Aorta (tissue), 5 donors: ENCODE measurements around the gene RAB3IL1. TPM values are rescaled to one million over a fixed set of nuclear protein-coding genes. Genes with fewer than 3 reads are reported as not detected.
"Not testable (repeated sequence)": the region's sequence is repeated elsewhere in the genome, so short reads cannot be mapped to it uniquely, and the experiment has no call there.

Experiments
- ATAC-seq: fragments of 200-7000 bp; cut with Tn5 transposase; one replicate; pipeline ENCODE4 v1.9.1; 2022; ENCODE audit warnings: moderate library complexity; ENCODE audit not compliant: low FRiP score
- DNase-seq, 2 donors: peaks; one replicate each; pipeline ENCODE4 v3.0.0-alpha.2; 2020
- H3K27ac ChIP-seq, 2 donors: one replicate each; pipeline ENCODE4 v1.5.1; 2013; ENCODE audit warnings: low read length in 2 of 2, mild to moderate bottlenecking in 2 of 2, moderate library complexity in 2 of 2, control low read depth in 1 of 2, inconsistent platforms in 1 of 2, low read depth in 1 of 2
- H3K27me3 ChIP-seq, 2 donors: one replicate each; pipeline ENCODE4 v1.6.1; 2013; ENCODE audit warnings: control low read depth in 1 of 2, low read length in 1 of 2, mild to moderate bottlenecking in 1 of 2, moderate library complexity in 1 of 2; ENCODE audit not compliant: insufficient read depth in 2 of 2, control insufficient read depth in 1 of 2
- H3K36me3 ChIP-seq, 2 donors: one replicate each; pipeline ENCODE4 v1.6.1; 2013; ENCODE audit warnings: control low read depth in 1 of 2, low read length in 1 of 2, mild to moderate bottlenecking in 1 of 2; ENCODE audit not compliant: insufficient read depth in 2 of 2, control insufficient read depth in 1 of 2
- H3K4me1 ChIP-seq, 2 donors: one replicate each; pipeline ENCODE4 v1.6.1; 2013; ENCODE audit warnings: low read length in 2 of 2, control low read depth in 1 of 2, mild to moderate bottlenecking in 1 of 2, moderate library complexity in 1 of 2; ENCODE audit not compliant: insufficient read depth in 2 of 2, control insufficient read depth in 1 of 2
- H3K4me3 ChIP-seq, 2 donors: one replicate each; pipeline ENCODE4 v1.5.1; 2013; ENCODE audit warnings: low read length in 2 of 2, control low read depth in 1 of 2, mild to moderate bottlenecking in 1 of 2
- H3K9me3 ChIP-seq: one replicate; pipeline ENCODE4 v1.6.1; 2013; ENCODE audit warnings: mild to moderate bottlenecking, low read length; ENCODE audit not compliant: control insufficient read depth
- WGBS, 2 donors: extraction: QIAGEN DNeasy Blood & Tissue Kit; methylation state at CpG; one replicate each; pipeline ENCODE4 v1.1.7; 2013; 5-methylcytosine and 5-hydroxymethylcytosine counted together
- intact Hi-C, 2 donors: fragments of 100-400 bp; cut with DNase I; formaldehyde crosslinking; loops; one replicate each; pipeline versions ENCODE4 v1.14.2 to v1.15.0; 2022
- polyA plus RNA-seq, 2 donors: library from polyadenylated mRNA; stranded (reverse); fragments of 200-250 nt; gene quantifications; one replicate each; pipeline ENCODE4 v1.2.3, GENCODE V29; 2013
- total RNA-seq, 2 donors: library from RNA; stranded (reverse); fragmentation: NEBNext Ultra II Directional; extraction: Animal tissue kit (Norgen Biotek cat#: 25700); gene quantifications; one replicate each; pipeline ENCODE4 v1.2.1, GENCODE V29; 2021
- donor health status: healthy with polysubstance abuse.
- donor health status: Bipolar disorder and iron deficiency.
- donor health status: DM: no; HTN: no; CAD: no.
- donor health status: DM: no; HTN: no; CAD: no.
- donor health status: DM: yes; HTN: yes; CAD: no.

RAB3IL1 gene
- total and polyA plus RNA-seq, 4 donors, result 6.4 to 45.2 (median 17.6) TPM

DNA sequence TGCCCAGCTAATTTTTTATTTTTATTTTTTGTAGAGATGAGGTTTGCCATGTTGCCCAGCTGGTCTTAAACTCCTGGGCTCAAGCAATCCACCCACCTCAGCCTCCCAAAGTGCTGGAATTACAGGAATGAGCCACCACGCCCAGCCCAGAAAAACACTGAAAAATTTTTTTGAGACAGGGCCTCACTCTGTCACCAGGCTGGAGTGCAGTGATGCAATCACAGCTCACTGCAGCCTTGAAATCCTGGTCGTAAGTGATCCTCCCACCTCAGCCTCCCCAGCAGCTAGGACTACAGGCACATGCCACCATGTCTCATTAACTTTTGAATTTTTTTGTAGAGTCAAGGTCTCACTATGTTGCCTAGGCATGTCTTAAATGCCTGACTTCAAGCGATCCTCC, 35.1 kb downstream of the RAB3IL1 start:
- H3K27ac ChIP-seq, H3K9me3 ChIP-seq, H3K36me3 ChIP-seq, intact Hi-C loops, ATAC-seq, H3K4me3 ChIP-seq, H3K27me3 ChIP-seq, H3K4me1 ChIP-seq, DNase-seq: not testable (repeated sequence)
- WGBS, 2 donors, result 52 to 66% methylated on average over 3 of the region's 3 CpGs

DNA sequence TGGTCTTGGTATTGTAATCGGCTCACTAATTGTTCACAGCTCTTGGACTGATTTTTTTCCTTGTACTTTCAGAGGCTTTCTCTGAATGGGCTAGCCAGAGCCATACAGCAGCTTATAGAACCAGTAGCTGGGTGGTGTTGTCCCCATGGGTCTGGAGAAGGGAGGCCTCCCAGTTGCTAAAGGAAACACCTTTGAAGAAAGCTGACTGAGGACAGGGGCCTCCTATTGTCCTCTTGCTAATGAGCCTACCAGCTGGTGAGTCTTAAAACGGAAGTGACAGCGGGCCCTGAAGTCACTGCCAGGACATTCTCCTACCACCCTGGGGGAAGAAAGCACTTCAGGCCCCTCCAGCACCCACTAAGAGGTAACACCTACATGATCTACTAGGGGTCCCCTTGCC, 36.0 kb downstream of the RAB3IL1 start:
- Histone ChIP-seq H3K9me3 (no peaks in the 10 kb centered on the region), H3K27ac (peak overlapping the region in 1 of 2 donors; percentile 12), H3K27me3 (no peaks in the 10 kb centered on the region), H3K4me3 (no peak overlapping the region), H3K4me1 (no peaks in the 10 kb centered on the region), H3K36me3 (peaks cover 0 to 4% of the 10 kb centered on the region in 2 donors)
- ATAC-seq, result no peak
- intact Hi-C loops, result no loop called here
- WGBS, 2 donors, result 69 to 81% methylated on average over 3 of the region's 3 CpGs
- DNase-seq, result no peak

DNA sequence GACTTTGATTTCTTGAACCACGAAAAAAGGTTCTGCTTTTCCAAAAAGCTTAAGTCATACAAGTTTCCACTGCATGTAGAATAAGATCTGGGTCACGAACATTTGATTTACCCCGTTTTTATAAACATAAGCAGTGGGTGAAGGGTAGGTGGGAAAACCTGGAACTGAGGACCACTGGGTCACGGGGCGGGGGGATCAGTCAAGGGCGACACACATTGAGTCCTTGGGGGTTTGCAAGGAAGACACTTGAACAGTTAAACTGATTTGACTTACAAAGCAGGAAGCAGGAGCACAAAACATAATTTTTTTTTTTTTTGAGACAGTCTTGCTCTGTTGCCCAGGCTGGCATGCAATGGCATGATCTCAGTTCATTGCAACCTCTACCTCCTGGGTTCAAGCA, 36.9 kb downstream of the RAB3IL1 start:
- Histone ChIP-seq H3K27me3 (no peaks in the 10 kb centered on the region), H3K27ac (no peak overlapping the region), H3K4me3 (no peak overlapping the region), H3K4me1 (no peaks in the 10 kb centered on the region), H3K36me3 (peaks cover 0 to 4% of the 10 kb centered on the region in 2 donors), H3K9me3 (no peaks in the 10 kb centered on the region)
- ATAC-seq, result no peak
- intact Hi-C loops, result no loop called here
- 39 to 47% methylated on average over 6 of the region's 6 CpGs for WGBS, 2 donors
- DNase-seq, result no peak

DNA sequence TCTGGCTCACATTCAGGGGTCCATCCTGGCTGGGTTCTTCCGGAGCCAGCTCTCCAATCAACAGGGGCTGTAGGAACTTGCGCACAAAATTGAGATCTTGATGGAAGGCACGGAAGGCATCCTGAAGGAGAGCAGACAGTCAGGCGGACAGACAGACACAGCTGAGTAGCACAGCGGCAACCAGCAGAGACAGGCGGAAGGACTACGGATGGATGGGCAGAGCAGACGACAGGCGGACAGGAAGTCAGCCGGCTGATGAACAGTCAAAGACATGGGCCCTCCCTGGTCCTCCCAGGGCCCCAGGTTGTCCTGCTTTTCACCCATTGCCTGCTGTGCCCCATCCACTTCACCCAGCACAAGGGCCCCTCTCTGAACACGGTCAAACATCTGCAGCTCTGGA, 37.3 kb downstream of the RAB3IL1 start:
- intact Hi-C loops, result no loop called here
- 65 to 67% methylated on average over 11 of the region's 11 CpGs for WGBS, 2 donors
- H3K4me1 ChIP-seq, result no peaks in the 10 kb centered on the region

DNA sequence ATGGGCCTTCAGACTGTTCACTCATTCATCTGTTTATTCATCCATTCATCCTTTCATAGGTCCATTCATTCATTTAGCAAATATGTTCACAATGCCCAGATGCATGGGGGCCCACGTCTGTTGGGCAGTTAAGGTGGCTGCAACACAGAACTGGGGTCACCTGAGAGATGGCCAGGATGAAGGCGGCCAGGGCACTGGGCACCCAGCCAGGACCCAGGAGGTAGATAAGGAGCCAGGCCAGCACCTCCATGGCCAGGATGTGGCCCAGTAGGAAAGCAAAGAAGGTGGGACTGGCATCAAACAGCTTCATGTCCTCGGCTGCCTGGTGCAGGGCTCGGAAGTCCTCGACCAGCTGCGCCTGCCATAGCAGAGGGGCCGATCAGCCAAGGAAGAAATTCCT, 38.2 kb downstream of the RAB3IL1 start:
- 59 to 74% methylated on average over 7 of the region's 7 CpGs for WGBS, 2 donors
- DNase-seq (no peak), ATAC-seq (no peak)
- peaks cover 0 to 4% of the 10 kb centered on the region in 2 donors for H3K36me3 ChIP-seq
- no peaks in the 10 kb centered on the region for H3K27me3 ChIP-seq
- H3K9me3 ChIP-seq, result no peaks in the 10 kb centered on the region
- intact Hi-C loops, result no loop called here
- no peak overlapping the region for H3K27ac ChIP-seq
- H3K4me3 ChIP-seq, result no peak overlapping the region
- H3K4me1 ChIP-seq, result no peaks in the 10 kb centered on the region

More for the DNA sequence above, 37.3 kb downstream of the RAB3IL1 start:
- no peaks in the 10 kb centered on the region for H3K9me3 ChIP-seq
- no peak overlapping the region for H3K27ac ChIP-seq
- DNase-seq (no peak), ATAC-seq (no peak)
- H3K36me3 ChIP-seq, result peaks cover 0 to 4% of the 10 kb centered on the region in 2 donors
- no peaks in the 10 kb centered on the region for H3K27me3 ChIP-seq
- H3K4me3 ChIP-seq, result no peak overlapping the region

DNA sequence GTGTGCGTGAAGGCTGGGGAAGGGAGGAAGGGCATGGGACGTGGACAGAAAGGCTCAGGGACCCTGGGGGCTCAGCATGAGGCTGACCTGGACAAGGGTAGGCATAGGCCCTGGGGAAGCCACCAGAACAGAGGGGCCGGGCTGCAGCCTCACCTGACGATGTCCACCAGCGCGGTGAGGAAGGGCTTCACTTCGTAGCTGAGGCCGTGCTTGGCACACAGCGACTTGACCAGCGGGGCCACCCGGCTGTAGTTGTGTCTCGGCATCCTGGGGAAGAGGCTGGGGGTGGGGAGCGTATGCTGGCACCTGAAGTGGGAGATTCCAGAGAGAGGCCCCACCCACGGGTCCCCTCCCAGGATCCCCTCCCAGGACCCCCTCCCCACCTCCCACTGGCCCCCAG, 41.7 kb downstream of the RAB3IL1 start:
- no peak overlapping the region for H3K27ac ChIP-seq
- H3K4me3 ChIP-seq, result no peak overlapping the region
- 93 to 96% methylated on average over 12 to 14 of the region's 14 CpGs for WGBS, 2 donors
- H3K27me3 ChIP-seq, result no peaks in the 10 kb centered on the region
- ATAC-seq (no peak), DNase-seq (no peak)
- H3K9me3 ChIP-seq, result no peaks in the 10 kb centered on the region
- intact Hi-C loops, result no loop called here
- no peaks in the 10 kb centered on the region for H3K4me1 ChIP-seq
- peaks cover 0 to 4% of the 10 kb centered on the region in 2 donors for H3K36me3 ChIP-seq

DNA sequence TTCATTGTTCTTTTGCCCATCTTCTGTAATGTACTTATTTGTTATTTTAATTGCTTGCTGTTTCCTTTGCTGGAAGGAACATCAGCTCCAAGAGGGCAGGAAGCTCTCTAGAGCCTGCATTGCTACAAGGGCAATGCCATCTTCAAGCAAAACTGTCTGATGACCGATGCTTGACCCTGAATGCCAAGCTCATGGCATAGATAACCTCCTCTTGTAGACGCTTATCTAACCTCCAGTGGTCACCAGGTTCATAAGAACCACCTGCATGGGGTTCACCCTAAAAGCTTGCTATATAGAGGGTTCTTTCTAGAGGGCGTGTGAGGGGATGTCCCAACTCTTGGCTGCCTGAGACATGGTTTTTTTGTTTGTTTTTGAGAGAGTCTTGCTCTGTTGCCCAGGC, 42.5 kb downstream of the RAB3IL1 start:
- WGBS, 2 donors, result 82 to 87% methylated on average over 3 of the region's 3 CpGs
- Histone ChIP-seq H3K9me3 (no peaks in the 10 kb centered on the region), H3K4me3 (no peak overlapping the region), H3K27me3 (no peaks in the 10 kb centered on the region), H3K36me3 (peaks cover 0 to 4% of the 10 kb centered on the region in 2 donors), H3K27ac (no peak overlapping the region), H3K4me1 (no peaks in the 10 kb centered on the region)
- DNase-seq (no peak), ATAC-seq (no peak)
- intact Hi-C loops, result loop anchor here in 1 of 2 donors (5.0 kb wide), 1 partner anchor 78 kb away; no protein-coding TSS in a partner anchor

DNA sequence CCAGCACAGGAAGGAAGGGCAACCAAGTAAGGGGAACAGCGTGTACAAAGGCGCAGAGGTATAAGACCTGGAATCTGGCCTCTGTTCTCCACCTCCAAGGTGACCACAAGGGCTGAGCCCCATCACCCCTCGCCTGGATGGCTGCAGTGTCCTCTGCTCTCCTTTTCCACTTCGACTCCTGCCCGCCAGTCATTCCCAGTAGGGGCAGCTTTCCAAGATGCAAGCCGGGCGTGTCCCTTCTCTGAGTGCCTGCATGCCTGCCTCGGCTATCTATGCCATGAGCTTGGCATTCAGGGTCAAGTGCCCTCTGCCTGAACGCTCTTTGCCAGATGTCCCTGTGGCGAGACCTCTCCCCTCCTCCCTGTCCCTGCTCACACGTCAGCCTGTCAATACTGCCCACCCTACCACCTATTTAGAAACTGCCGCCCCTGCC, 43.0 kb downstream of the RAB3IL1 start:
- ATAC-seq, result no peak
- no peaks in the 10 kb centered on the region for H3K27me3 ChIP-seq
- 31 to 35% methylated on average over 12 of the region's 12 CpGs for WGBS, 2 donors
- no peaks in the 10 kb centered on the region for H3K9me3 ChIP-seq
- peak in 1 of 2 donors; percentile 73 for DNase-seq
- H3K36me3 ChIP-seq, result peaks cover 0 to 4% of the 10 kb centered on the region in 2 donors
- H3K27ac ChIP-seq, result peak overlapping the region in 1 of 2 donors; percentile 1
- no peak overlapping the region for H3K4me3 ChIP-seq
- H3K4me1 ChIP-seq, result no peaks in the 10 kb centered on the region
- intact Hi-C loops, result loop anchor here in 1 of 2 donors (5.0 kb wide), 1 partner anchor 77 kb away; no protein-coding TSS in a partner anchor

DNA sequence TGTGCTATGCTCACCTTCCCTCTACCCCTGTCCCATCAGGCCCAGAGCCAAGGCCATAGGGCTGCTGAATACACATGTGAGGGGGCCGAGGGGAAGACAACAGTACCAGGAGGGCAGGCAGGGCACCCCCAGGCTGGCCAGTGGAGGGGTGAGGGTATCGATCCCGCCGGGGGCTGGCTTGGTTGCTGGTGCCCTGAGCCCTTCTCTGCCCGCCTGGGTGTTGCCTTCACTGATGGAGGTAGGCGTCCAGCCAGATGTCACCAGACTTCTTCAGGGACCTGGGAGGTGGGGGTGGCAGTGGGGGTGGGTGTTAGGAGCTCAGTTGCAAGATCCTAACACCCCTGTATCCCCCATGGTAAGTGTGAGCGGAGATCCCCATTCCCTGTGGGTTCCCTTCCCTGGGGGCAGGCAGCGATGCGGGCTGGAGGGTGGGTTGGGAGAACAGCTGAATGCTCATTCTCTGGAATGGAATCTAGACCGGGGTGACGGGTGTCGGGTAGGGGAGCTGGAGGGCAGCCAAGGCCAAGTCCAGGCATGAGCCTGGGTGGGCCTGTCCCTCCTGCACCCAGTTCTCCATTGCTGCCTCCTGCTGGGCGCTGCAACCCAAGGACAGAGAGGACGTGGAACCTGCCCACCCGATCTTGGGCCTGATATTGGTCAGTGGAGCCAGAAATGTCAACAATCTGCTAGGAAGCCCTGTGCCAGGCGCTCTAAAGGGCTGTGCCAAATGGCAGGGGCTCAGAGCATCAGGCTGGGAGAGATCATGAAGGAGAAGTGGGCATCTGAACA, 43.6 kb downstream of the RAB3IL1 start:
- Histone ChIP-seq H3K9me3 (no peaks in the 10 kb centered on the region), H3K27me3 (no peaks in the 10 kb centered on the region), H3K36me3 (peaks cover 0 to 4% of the 10 kb centered on the region in 2 donors), H3K4me1 (no peaks in the 10 kb centered on the region), H3K27ac (peak overlapping the region in 1 of 2 donors; percentile 1), H3K4me3 (no peak overlapping the region)
- intact Hi-C loops, result loop anchor here in 1 of 2 donors (5.0 kb wide), 1 partner anchor 76 kb away; no protein-coding TSS in a partner anchor
- DNase-seq (peak in 1 of 2 donors; percentile 76), ATAC-seq (no peak)
- 60 to 62% methylated on average over 16 of the region's 16 CpGs for WGBS, 2 donors
